IMR-90 (cell line): Measurements from ENCODE around the gene KAZALD1. TPM values are rescaled to one million over a fixed set of nuclear protein-coding genes. Genes with fewer than 3 reads are reported as not detected.

Experiments used
- ATAC-seq: fragments of 200-7000 bp; cut with Tn5 transposase; 2 replicates; pipeline ENCODE4 v1.9.1; 2020; ENCODE audit warnings: low read depth, mild to moderate bottlenecking, moderate library complexity
- BruUV-seq: library from RNA; stranded (reverse); fragments of 400-500 nt; replicated peaks from 2 replicates; lab custom pipeline; 2021; lab: Mats Ljungman, UMichigan
- CTCF ChIA-PET: fragments of 300-600 bp; formaldehyde crosslinking; extraction: SDS; loops from one replicate; lab custom pipeline; 2021; ENCODE audit warnings: antibody characterized with exemption; lab: Yijun Ruan, JAX
- POLR2A ChIA-PET: fragments of 300-600 bp; sonication (Branson Sonifier 250); formaldehyde crosslinking; loops from one replicate; lab custom pipeline; 2022; ENCODE audit warnings: antibody characterized with exemption; ENCODE audit not compliant: unreplicated experiment; lab: Charles Lee
- DNase-seq: peaks from one replicate; pipeline ENCODE4 v3.0.0; 2013
- H2AFZ ChIP-seq: replicated peaks from 2 replicates; pipeline ENCODE3; 2013; ENCODE audit warnings: low read length, mild to moderate bottlenecking; ENCODE audit not compliant: poor library complexity
- H2AK5ac ChIP-seq: 2 replicates; pipeline ENCODE4 v1.6.1; 2013; ENCODE audit warnings: low read depth, low read length, inconsistent platforms
- H2AK9ac ChIP-seq: replicated peaks from 2 replicates; pipeline ENCODE3; 2013; ENCODE audit warnings: mild to moderate bottlenecking, low read depth, low read length, moderate library complexity; ENCODE audit not compliant: poor library complexity
- H2BK120ac ChIP-seq: 2 replicates; pipeline ENCODE4 v1.6.1; 2013; ENCODE audit warnings: low read depth, low read length, inconsistent platforms
- H2BK15ac ChIP-seq: 3 replicates; pipeline ENCODE4 v1.6.1; 2013; ENCODE audit warnings: low read depth, low read length, inconsistent platforms
- H2BK20ac ChIP-seq: 2 replicates; pipeline ENCODE4 v1.6.1; 2013; ENCODE audit warnings: low read depth, mild to moderate bottlenecking, inconsistent platforms, low read length, moderate library complexity
- H2BK5ac ChIP-seq: 2 replicates; pipeline ENCODE4 v1.6.1; 2013; ENCODE audit warnings: mild to moderate bottlenecking, low read depth, low read length, inconsistent platforms; ENCODE audit not compliant: poor library complexity, severe bottlenecking
- H3K14ac ChIP-seq: replicated peaks from 2 replicates; pipeline ENCODE4 v1.6.1; 2013; ENCODE audit warnings: low read depth, low read length, inconsistent platforms
- H3K18ac ChIP-seq: 2 replicates; pipeline ENCODE4 v1.6.1; 2013; ENCODE audit warnings: low read depth, low read length, control low read depth
- H3K23ac ChIP-seq: 2 replicates; pipeline ENCODE4 v1.6.1; 2013; ENCODE audit warnings: low read depth, low read length, inconsistent platforms
- H3K27ac ChIP-seq: 2 replicates; pipeline ENCODE4 v1.5.1; 2013; ENCODE audit warnings: mild to moderate bottlenecking, control low read depth, low read length; ENCODE audit not compliant: insufficient read depth
- H3K27me3 ChIP-seq: 2 replicates; pipeline ENCODE4 v1.6.1; 2013; ENCODE audit warnings: low read length; ENCODE audit not compliant: control insufficient read depth, insufficient read depth
- H3K36me3 ChIP-seq: 2 replicates; pipeline ENCODE4 v1.6.1; 2013; ENCODE audit warnings: low read length, mixed read lengths; ENCODE audit not compliant: control insufficient read depth, insufficient read depth
- H3K4ac ChIP-seq: 2 replicates; pipeline ENCODE4 v1.6.1; 2013; ENCODE audit warnings: low read depth, low read length, inconsistent platforms
- H3K4me1 ChIP-seq: 2 replicates; pipeline ENCODE4 v1.6.1; 2013; ENCODE audit warnings: low read length, mixed read lengths; ENCODE audit not compliant: control insufficient read depth, insufficient read depth
- H3K4me2 ChIP-seq: 2 replicates; pipeline ENCODE4 v1.6.1; 2013; ENCODE audit warnings: low read depth, mild to moderate bottlenecking, control low read depth, low read length, moderate library complexity
- H3K4me3 ChIP-seq: 2 replicates; pipeline ENCODE4 v1.5.1; 2013; ENCODE audit warnings: low read depth, mild to moderate bottlenecking, control low read depth, low read length, moderate library complexity; ENCODE audit not compliant: insufficient read depth
- H3K56ac ChIP-seq: 2 replicates; pipeline ENCODE4 v1.6.1; 2013; ENCODE audit warnings: low read length, inconsistent platforms; ENCODE audit not compliant: insufficient read depth; ENCODE audit errors: extremely low read depth
- H3K79me1 ChIP-seq, 2 experiments: 2 replicates each; pipeline ENCODE4 v1.6.1; 2013; ENCODE audit warnings: low read length in 2 of 2, inconsistent platforms in 1 of 2, low read depth in 1 of 2
- H3K9ac ChIP-seq: 2 replicates; pipeline ENCODE4 v1.6.1; 2013; ENCODE audit warnings: low read depth, low read length, control low read depth
- H3K9me1 ChIP-seq: 2 replicates; pipeline ENCODE4 v1.6.1; 2013; ENCODE audit warnings: low read length, inconsistent platforms; ENCODE audit not compliant: insufficient read depth
- H3K9me3 ChIP-seq: 2 replicates; pipeline ENCODE4 v1.6.1; 2013; ENCODE audit warnings: low read length; ENCODE audit not compliant: control insufficient read depth, insufficient read depth
- H4K20me1 ChIP-seq: 2 replicates; pipeline ENCODE4 v1.6.1; 2013; ENCODE audit warnings: low read length, inconsistent platforms; ENCODE audit not compliant: insufficient read depth
- H4K5ac ChIP-seq: 2 replicates; pipeline ENCODE4 v1.6.1; 2013; ENCODE audit warnings: mild to moderate bottlenecking, low read depth, low read length, control low read depth
- H4K8ac ChIP-seq, 2 experiments: 2 replicates each; pipeline ENCODE4 v1.6.1; 2013; ENCODE audit warnings: low read depth in 2 of 2, low read length in 2 of 2, control low read depth in 1 of 2, inconsistent platforms in 1 of 2
- H4K91ac ChIP-seq: 2 replicates; pipeline ENCODE4 v1.6.1; 2013; ENCODE audit warnings: low read depth, low read length, inconsistent platforms; ENCODE audit not compliant: insufficient read depth
- BHLHE40 ChIP-seq: fragments of 150-350 bp; IDR thresholded peaks from 2 replicates; pipeline ENCODE4 v1.6.1; 2016; ENCODE audit warnings: mild to moderate bottlenecking, low read depth, low read length
- CEBPB ChIP-seq: IDR thresholded peaks from 2 replicates; pipeline ENCODE4 v1.6.1; 2012; ENCODE audit warnings: low read depth, low read length, improper control_type of control experiment
- CHD1 ChIP-seq: IDR thresholded peaks from 2 replicates; pipeline ENCODE4 v1.6.1; 2012; ENCODE audit warnings: low read depth, low read length, improper control_type of control experiment
- CTCF ChIP-seq: conservative IDR thresholded peaks from 2 replicates; pipeline ENCODE4 v1.5.1; 2012; ENCODE audit warnings: mild to moderate bottlenecking, low read depth, low read length, improper control_type of control experiment
- ELK1 ChIP-seq: fragments of 150-350 bp; IDR thresholded peaks from 2 replicates; pipeline ENCODE4 v1.6.1; 2016; ENCODE audit warnings: low read depth, mild to moderate bottlenecking, low read length, moderate library complexity, borderline replicate concordance
- FOS ChIP-seq: fragments of 150-350 bp; IDR thresholded peaks from 2 replicates; pipeline ENCODE4 v1.6.1; 2016; ENCODE audit warnings: low read depth, low read length
- MXI1 ChIP-seq: IDR thresholded peaks from 2 replicates; pipeline ENCODE4 v1.6.1; 2012; ENCODE audit warnings: low read depth, mild to moderate bottlenecking, low read length, moderate library complexity, borderline replicate concordance
- NFE2L2 ChIP-seq: fragments of 150-350 bp; IDR thresholded peaks from 2 replicates; pipeline ENCODE4 v1.6.1; 2016; ENCODE audit warnings: low read depth, mild to moderate bottlenecking, low read length
- RAD21 ChIP-seq: IDR thresholded peaks from 2 replicates; pipeline ENCODE4 v1.6.1; 2012; ENCODE audit warnings: low read length, improper control_type of control experiment
- RCOR1 ChIP-seq: IDR thresholded peaks from 2 replicates; pipeline ENCODE4 v1.6.1; 2012; ENCODE audit warnings: mild to moderate bottlenecking, low read length, improper control_type of control experiment; ENCODE audit not compliant: insufficient replicate concordance
- SMC3 ChIP-seq: fragments of 150-350 bp; IDR thresholded peaks from 2 replicates; pipeline ENCODE4 v1.6.1; 2016; ENCODE audit warnings: low read depth, mild to moderate bottlenecking, antibody characterized with exemption, low read length, moderate library complexity
- WGBS, 2 experiments: methylation state at CpG; one replicate each; pipeline versions ENCODE4 v1.1.5 to v1.1.7; 2013; ENCODE audit warnings: missing lambda C conversion rate in 2 of 2; ENCODE audit not compliant: insufficient read length in 1 of 2; ENCODE audit errors: extremely low coverage in 2 of 2; 5-methylcytosine and 5-hydroxymethylcytosine counted together
- dilution Hi-C: fragments of 300-500 bp; cut with HindIII; formaldehyde crosslinking; loops from one replicate; pipeline ENCODE4 v1.14.3; 2018; ENCODE audit warnings: low sequenced_read_pairs; ENCODE audit not compliant: unreplicated experiment
- in situ Hi-C: fragments of 300-500 bp; cut with MboI; formaldehyde crosslinking; loops from 3 replicates; pipeline ENCODE4 v1.14.3; 2019; ENCODE audit warnings: low sequenced_read_pairs, inconsistent platforms, mixed read lengths
- intact Hi-C: fragments of 100-400 bp; cut with micrococcal nuclease; formaldehyde crosslinking; loops from 2 replicates; pipeline ENCODE4 v1.10.0; 2022
- polyA plus RNA-seq, 3 experiments: library from polyadenylated mRNA; depleted of rRNA; stranded (reverse); fragments of >200 nt; gene quantifications; 2 replicates each; pipeline ENCODE4 v1.2.3, GENCODE V29; 2012; ENCODE audit warnings: low replicate concordance in 1 of 3
- total RNA-seq: library from RNA; depleted of rRNA; stranded (reverse); fragments of >200 nt; gene quantifications from 2 replicates; pipeline ENCODE4 v1.2.3, GENCODE V29; 2012

The KAZALD1 gene
- total and polyA plus RNA-seq, 2 of the 4 experiments (the other 2 are of a cell fraction), result 9.1 to 18.6 TPM

DNA sequence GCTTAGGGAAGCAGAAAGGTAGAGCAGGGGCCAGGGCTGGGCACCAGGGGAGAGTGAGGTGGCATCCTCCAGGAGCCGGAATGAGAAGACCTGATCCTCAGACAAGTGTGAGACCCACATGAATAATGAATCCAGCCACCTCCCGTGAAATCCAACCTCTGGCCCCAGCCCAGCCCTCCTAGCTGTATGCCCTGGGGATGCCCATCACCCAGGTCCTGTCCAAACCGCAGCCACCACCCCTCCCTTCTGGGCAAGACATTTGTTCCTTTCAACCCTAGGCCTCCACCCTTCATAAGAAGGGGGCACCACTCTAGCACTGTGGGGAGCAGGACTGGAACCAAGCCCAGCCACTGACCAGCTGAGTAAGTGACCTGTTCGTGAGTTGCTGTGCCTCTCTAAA, 40.5 kb upstream of the KAZALD1 start (continued):
- TF ChIP-seq CTCF, result no peak

DNA sequence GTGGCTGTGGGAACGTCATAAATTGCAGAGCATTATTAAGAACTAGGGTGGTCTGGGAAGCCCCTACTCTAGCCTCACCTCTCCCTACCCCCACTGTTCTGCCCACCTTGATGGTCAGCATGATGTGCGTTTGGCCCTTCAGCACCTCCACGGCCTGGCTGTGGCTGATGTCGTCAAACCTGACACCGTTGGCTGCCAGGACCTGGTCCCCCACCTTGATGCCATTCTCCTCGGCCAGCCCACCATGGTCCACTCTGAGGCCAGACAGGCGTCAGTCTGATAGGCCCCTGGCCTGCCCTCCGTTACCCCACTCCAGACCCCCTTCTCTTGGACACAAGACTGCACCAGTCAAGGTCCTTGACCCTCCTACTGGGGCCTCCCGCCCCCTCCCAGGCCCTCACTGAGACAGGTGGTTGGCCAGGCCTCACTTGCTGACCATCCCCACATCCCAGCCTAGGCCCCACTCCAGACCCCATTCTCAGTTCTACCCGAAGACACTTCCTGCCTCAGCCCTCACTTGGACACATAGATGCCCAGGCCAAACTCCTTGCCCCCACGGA, 40.0 kb upstream of the KAZALD1 start:
- 71% methylated on average over 4 of the region's 11 CpGs; no CpG with 5 or more reads in 1 of the 2 experiments for WGBS, 2 experiments
- Histone ChIP-seq H4K91ac (no peak overlapping the region), H3K4me2 (no peak overlapping the region), H3K4ac (no peak overlapping the region), H3K27me3 (peaks cover 1% of the 10 kb centered on the region; the same call in 1 of the 2 replicates), H3K79me1 (no peaks in the 10 kb centered on the region), H4K20me1 (no peaks in the 10 kb centered on the region), H2AFZ (no peak overlapping the region), H3K23ac (no peak overlapping the region), H3K9me1 (no peaks in the 10 kb centered on the region), H2AK5ac (no peak overlapping the region; the same call in 1 of the 2 replicates), H3K56ac (no peak overlapping the region; the same call in 1 of the 2 replicates), H3K36me3 (no peaks in the 10 kb centered on the region), H4K8ac (no peak overlapping the region), H2BK20ac (no peak overlapping the region), H3K4me3 (no peak overlapping the region), H3K18ac (no peak overlapping the region), H2BK120ac (no peak overlapping the region), H3K27ac (no peak overlapping the region), H2BK5ac (no peak overlapping the region), H3K9me3 (no peaks in the 10 kb centered on the region), H3K14ac (no peak overlapping the region), H4K5ac (no peak overlapping the region), H2AK9ac (no peak overlapping the region), H3K9ac (no peak overlapping the region), H3K4me1 (no peaks in the 10 kb centered on the region; the same call in 1 of the 2 replicates), H2BK15ac (no peak overlapping the region)
- intact Hi-C loops (no loop called here), in situ Hi-C loops (no loop called here), dilution Hi-C loops (no loop called here)
- no TSS peak for BruUV-seq
- DNase-seq (no peak), ATAC-seq (no peak)
- ChIA-PET POLR2A (no interaction called here), CTCF (no interaction called here)
- TF ChIP-seq ELK1, result no peak
- TF ChIP-seq BHLHE40, result no peak
- no peak for TF ChIP-seq RAD21
- TF ChIP-seq RCOR1, result no peak
- no peak for TF ChIP-seq MXI1
- no peak for TF ChIP-seq NFE2L2
- no peak for TF ChIP-seq SMC3
- no peak for TF ChIP-seq CHD1
- no peak for TF ChIP-seq CTCF
- TF ChIP-seq CEBPB, result no peak
- TF ChIP-seq FOS, result no peak
